Tibial nerve (tissue), 3 donors: ENCODE data around the gene PDCL3.

Source experiments
- POLR2A ChIP-seq, 2 donors: fragments of 450-650 bp; IDR thresholded peaks; one replicate each; pipeline ENCODE4 v1.6.1; 2017; ENCODE audit warnings: antibody characterized with exemption in 2 of 2, mild to moderate bottlenecking in 2 of 2, moderate library complexity in 2 of 2
- TF ChIP-seq, protein P1 (sequence below), 5 experiments: fragments of 200-600 bp in 3 of 5; fragments of 450-650 bp in 2 of 5; sonication (generic) in 3 of 5; IDR thresholded peaks; one replicate each; pipeline ENCODE4 v1.5.1; 2016 to 2019; ENCODE audit warnings: antibody characterized with exemption in 5 of 5, mild to moderate bottlenecking in 3 of 5, moderate library complexity in 2 of 5

DNA sequence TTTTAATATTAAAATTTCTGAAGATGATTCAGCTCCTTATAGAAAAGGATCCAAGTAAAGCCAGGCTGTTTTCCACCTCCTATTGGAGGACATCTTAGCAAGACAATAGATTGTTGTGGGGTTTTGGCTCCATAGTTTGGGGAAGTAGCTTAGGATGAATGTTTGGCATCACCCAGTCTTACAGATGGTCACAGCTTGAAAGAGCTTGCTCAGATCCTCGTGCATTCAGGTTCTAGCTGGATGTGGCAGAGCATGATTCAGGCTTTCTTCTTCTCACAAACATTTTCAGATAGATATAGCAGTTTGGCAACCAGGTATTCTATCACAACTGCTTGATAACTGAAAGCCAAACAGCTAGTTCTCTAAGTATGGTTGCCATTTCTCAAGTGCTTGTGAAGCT is 23.6 kb upstream of the PDCL3 start:
- TF ChIP-seq, protein P1, sequence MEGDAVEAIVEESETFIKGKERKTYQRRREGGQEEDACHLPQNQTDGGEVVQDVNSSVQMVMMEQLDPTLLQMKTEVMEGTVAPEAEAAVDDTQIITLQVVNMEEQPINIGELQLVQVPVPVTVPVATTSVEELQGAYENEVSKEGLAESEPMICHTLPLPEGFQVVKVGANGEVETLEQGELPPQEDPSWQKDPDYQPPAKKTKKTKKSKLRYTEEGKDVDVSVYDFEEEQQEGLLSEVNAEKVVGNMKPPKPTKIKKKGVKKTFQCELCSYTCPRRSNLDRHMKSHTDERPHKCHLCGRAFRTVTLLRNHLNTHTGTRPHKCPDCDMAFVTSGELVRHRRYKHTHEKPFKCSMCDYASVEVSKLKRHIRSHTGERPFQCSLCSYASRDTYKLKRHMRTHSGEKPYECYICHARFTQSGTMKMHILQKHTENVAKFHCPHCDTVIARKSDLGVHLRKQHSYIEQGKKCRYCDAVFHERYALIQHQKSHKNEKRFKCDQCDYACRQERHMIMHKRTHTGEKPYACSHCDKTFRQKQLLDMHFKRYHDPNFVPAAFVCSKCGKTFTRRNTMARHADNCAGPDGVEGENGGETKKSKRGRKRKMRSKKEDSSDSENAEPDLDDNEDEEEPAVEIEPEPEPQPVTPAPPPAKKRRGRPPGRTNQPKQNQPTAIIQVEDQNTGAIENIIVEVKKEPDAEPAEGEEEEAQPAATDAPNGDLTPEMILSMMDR (IDR thresholded peaks at IDR 0.05), result no peak
- no peak for TF ChIP-seq POLR2A (IDR thresholded peaks at IDR 0.05)
